Activated CD4-positive, alpha-beta T cell treated with anti-CD3 and anti-CD28 coated beads for 1 hour (primary cell): Measurements from ENCODE around the gene SMAD7.

Experiments
- DNase-seq: peaks from one replicate; pipeline ENCODE4 v3.0.0-alpha.2; 2020

The SMAD7 gene

GRCh38 chr18:48893061-48893607 is 57.6 kb downstream of the SMAD7 start:
- no peak for DNase-seq

- DNase-seq: no peak
Measured at GRCh38 chr18:48892146-48892855, 58.5 kb downstream of the SMAD7 start.

DNA sequence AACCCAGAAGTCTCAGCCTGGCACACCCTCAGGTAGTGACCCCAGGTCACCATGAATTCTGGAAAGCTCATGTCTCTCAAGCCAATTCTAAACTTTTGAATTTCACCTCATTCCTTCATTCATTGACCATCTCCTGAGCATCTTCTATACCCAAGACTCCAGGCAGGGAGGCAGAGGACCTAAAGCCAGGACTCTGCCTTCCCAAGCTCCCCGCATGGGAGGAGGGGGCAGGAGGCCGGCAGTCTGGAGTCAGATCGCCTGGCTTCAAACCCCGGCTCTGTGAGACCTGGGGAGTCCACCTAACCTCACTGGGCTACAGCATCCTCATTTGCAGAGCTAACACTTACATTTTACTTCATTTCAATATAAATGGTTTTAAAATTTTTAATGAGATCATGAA is 59.0 kb downstream of the SMAD7 start:
- no peak for DNase-seq

DNA sequence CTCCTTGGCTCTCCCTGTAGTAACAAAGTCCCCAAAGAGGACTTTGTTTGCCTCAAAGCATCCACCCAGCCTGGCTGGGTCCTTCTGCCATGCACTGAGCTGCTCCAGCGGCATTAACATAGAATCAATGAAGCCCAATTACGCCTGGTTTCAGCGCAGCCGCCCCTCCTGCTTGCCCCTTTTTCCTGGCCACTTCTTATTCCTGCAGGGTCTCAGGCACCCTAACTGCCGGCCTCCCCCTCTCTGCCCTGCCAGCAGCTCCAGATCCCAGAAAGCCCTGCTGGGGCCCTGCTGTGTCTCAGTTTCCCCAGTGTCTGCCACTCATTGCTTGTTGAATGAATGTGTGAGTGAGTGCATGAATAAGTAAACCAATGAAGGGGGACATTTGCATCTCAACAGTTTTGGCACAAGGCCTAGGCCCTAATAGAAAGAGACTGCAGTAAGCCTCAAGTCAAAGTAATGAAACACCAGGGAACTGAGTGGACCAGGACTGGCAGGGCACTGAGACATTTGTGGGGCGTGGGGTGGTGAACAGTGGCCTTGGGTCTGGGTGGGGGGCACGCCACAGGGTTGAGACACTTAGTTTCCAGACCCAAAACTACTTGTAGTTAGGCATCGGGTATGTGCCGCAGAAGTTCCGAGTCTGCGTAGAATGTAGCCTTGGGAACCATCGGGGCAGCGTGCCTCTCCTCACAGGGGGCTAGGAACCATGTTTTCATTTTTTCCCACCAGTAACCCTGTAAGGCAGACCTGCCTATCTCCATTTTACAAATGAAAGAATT is 60.6 kb downstream of the SMAD7 start:
- no peak for DNase-seq

DNA sequence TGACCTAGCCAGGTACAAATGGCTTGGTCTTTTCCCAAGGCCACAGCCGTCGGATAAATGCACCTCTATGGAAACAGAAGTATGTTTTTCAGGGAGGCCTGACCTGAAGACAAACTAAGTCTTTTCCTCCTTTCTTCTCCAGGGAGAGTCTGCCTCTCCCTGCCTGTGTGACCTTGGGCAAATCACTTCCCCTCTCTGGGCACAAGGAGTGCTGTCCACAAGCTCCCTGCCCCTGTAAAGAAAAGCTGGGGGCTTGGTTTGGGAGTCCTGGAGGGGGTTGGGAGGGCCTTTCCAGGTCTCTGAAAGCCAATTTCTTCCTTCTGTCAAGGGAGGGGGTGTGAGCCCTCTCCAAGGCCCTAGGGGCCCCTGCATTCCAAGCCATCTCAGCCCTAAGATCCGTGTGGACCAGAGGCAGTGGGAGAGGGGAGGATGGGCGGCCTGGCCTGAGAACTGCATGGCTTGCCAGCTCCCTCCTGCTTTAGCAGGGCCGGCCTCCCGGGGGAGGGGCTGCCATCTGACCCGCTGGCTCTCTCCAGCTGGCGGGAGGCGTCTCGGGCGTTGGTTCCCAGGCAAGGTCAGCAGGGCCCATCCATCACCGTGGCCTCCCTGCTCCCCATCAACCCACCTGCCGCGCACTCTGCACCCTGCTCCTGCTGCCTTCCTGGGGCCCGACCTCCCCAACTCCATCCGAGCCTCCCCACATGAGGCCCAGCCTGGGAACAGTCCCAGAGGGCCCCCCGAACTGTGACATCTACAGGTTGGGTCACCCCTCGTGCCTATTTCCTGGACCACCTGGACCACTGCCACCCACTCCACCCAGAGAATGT is 61.4 kb downstream of the SMAD7 start:
- DNase-seq: no peak

- DNase-seq: no peak
Measured at GRCh38 chr18:48888773-48889080, 62.0 kb downstream of the SMAD7 start.

- no peak for DNase-seq
Measured at GRCh38 chr18:48887905-48888772, 62.6 kb downstream of the SMAD7 start.

GRCh38 chr18:48887294-48887904 is 63.4 kb downstream of the SMAD7 start:
- no peak for DNase-seq

- no peak for DNase-seq
Measured at GRCh38 chr18:48886520-48887293, 64.1 kb downstream of the SMAD7 start.

DNA sequence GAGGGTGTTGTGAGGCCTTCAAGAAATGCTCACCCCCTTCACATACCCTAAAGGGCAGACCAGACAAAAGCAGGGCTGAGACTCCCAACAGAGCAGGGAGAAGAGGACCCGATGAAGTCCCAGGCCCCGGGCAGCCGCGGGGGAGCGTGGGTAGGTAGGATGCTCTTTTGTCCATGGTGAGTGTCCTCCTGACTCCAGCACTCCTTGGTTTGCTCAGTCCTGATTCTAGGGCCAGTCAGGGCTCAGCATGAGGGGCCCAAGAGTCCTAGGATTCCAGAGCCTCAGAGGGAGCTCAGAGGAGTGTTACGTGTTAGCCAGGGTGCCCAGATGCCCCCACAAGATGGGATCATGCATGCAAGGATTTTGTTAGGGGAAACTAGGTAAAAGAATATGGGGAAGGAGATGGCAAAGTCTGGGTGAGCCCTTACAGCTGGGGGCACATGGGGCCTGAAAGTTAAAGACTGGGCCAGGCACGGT is 64.8 kb downstream of the SMAD7 start:
- no peak for DNase-seq

DNA sequence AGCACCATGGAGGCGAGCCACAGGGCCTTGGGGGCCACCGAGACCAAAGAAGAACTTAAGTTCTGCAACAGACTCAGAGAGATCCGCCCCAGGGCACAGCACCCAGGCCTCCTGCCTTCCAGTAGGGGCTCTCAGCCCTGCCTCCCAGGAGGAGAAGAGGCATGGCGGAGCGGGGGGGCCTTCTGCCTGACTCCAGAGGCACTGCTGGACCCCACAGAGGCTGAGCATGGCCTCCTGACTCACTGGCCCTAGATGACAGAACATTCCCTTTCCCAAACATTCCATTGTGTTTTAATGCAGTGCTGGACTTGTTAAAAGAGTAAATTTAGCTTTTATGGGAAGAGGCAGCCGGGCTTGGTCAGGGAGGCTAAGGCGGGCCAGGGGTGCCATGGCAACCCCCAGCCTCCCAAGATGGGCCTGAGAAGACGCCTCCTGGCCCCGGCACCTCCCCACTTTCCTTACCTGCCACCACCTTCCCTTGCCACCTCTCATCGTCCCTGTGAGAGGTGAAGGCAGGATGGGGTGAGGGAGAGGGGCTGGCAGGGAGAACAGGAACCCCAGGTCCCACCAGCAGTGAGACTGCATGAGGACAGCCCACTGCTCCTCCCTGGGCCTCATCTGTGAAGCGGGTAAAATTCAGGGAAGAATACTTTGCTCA is 65.4 kb downstream of the SMAD7 start:
- DNase-seq: no peak

GRCh38 chr18:48884771-48885170 is 66.0 kb downstream of the SMAD7 start:
- no peak for DNase-seq

DNA sequence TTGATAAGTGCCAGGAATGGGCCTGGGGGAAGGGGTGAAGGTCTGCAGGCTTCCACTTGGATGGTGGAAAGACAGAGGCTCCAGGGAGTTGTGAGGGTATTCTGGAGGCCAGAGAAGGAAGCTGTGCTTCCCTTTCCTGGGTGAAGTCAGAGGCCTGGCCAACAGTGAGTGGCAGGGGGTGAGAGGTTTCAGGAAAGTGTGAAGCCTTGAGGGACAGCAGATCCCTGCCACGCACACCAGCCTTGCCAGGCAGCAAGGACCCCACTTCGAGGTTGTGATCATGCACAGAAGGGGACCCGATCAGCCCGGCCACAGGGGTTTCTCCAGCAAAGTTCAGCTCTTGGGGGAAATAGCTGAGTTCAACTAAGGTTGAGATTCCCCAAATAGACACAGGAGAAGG is 66.5 kb downstream of the SMAD7 start:
- no peak for DNase-seq

DNA sequence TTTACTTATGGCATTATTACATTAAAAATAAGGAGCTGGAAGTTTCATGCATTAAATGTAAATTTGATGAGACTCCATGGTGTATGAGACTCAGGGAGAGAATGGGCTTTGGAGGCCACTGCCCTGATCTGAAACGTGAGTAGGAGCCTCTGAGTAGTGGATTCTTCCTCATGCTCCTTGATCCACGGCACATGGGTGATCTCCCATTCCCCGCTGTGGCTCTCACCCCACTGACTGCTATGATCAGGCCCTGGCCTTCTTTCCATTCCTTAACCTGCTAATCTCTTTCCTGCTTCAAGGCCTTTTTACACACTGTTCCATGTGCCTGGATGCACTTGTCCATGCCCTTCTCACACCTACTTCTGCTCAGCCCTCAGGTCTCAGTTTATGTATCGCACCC is 68.4 kb downstream of the SMAD7 start:
- no peak for DNase-seq

DNA sequence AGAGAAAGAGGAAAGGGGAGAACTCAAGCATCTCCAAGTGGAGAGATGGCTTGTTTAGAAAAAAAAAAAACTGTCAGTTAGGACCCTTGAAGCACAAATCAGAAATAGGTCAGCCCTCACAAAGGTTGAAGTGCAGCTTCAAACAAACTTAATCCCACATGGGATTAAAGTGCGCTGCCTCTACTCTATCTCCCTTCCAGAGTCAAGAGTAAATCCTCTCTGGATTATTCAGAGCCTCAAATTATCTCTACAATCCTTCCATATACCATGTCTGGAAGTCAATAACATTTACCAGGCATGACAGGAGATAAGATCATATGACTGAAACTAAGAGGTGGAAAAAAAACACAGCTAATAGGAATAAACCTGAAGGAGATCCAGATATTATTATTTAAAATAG is 69.8 kb downstream of the SMAD7 start:
- no peak for DNase-seq

DNA sequence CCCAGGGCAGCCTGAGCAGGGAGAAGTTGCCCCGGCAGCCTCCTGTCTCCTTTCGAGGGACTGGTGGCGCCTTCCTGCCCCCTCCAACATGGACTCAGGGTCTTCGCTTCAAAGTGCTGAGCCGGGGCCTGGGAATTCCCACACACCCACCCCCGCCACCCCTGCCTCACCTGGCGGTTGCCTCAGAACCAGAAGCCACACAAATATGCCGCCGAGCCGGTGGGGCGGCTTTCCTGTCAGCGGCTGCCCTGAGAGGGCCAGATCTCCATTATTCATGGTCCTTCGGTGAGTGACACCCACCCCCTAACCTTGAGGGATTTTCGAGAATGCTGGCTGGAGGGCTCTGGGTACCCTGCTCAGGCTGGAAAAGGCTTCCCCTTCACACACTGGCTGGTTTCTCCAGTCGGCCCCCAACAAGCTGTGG is 71.7 kb downstream of the SMAD7 start:
- DNase-seq: no peak

DNA sequence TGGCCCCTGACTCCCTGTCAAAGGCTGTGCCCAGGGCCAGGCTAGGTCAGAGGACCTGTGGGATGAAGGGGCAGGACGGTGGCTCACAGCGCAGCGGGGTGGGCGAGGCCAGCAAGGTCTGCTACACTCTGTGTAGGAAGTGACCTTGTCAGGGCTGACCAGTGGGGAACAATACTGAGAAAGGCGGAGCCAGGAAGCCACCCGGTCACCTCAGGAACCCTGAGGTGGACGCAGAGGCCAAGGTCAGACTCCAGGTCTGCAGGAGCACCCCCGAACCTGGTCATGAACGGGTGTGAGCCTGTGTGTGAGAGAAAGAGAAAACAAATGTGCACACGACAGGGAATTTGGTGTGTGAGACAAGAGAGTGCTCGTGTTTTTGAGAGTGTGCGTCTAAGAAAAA is 72.3 kb downstream of the SMAD7 start:
- DNase-seq: no peak

DNA sequence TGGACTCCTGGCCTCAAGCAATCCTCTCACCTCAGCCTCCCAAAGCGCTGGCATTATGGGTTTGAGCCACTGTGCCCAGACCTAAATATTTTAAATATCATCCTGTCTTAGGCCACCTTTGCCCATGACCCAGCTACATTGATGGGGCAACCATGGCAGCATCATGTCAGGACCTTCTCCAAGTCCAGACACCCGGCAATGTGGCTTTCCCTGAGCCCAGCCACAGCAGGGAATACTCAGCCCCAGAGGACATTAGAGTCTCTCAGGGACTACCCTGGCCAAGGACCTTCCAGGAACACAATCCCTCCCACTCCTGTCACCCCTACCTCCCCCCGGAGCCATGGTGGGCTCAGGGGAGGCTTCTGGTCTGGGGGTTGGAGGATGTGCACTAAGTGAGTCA is 72.8 kb downstream of the SMAD7 start:
- DNase-seq: no peak

GRCh38 chr18:48876590-48876989 is 74.2 kb downstream of the SMAD7 start:
- DNase-seq: no peak

- no peak for DNase-seq
Measured at GRCh38 chr18:48875942-48876511, 74.7 kb downstream of the SMAD7 start.
